Activated T-cell treated with anti-CD3 and anti-CD28 coated beads, Interleukin-2, amount 50 U/mL, for 48 hours (primary cell): Measurements from ENCODE around the gene DCHS1.

Experiments
- DNase-seq, 2 experiments: peaks; one replicate each; pipeline ENCODE4 v3.0.0-alpha.2; 2020

The DCHS1 gene

DNA sequence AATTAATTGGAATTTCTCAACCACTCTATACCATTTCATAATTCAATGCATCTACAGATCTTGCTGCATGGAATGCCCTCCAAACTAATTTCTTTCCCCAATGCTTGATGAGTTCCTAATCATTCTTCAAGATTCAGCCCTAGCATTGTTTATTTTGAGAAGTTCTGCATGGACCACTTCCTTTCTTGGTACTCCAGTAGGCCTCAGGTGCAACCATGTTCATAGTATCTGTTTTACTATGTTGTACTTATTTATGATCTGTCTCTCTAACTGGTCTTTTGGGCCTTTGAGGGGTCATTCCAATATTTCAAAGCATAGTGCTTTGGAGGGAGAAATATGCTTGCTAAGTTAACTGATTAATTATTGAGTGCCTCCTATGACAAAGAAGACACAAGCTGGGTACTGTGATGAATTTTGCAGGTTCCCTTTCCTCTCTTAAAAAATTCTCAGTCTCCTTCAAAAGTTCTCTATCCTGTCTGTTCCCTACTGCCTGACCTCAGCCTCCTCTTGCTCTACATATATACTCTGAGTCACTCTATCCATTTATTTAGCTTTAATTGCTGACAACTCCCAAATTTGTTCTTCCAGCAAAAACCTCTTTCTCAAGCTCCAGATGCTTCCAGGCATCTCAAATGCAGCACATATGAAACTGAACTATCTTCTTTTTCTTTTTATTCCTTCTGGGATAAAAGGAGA is 18.1 kb upstream of the DCHS1 start:
- no peak for DNase-seq

GRCh38 chr11:6671991-6672390 is 16.4 kb upstream of the DCHS1 start:
- no peak for DNase-seq

DNA sequence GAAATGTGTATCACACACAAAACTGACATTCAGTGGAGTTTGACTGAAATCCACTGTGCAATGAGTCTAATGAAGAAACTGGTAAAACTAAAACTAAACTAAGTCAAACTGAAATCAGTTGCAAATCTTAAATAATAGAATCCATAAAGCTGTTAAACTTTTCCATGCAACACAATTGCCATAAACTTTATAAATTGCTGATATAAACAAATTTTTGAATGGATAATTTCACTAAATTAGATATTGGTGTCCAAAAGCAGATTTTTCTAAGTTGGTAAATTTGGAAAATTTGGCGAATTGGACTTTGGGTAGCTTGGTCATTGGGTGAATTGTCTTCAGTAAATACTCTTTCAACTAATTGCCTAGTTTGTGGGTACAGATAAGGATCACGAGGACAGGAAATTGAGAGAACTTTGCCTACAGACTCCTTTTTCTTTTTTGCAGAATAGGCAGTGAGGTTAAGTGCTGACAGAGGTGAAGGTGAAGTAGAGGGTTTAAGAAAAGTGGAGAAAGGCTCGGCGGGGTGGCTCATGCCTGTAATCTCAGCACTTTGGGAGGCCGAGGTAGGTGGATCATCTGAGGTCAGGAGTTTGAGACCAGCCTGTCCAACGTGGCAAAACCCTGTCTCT is 14.7 kb upstream of the DCHS1 start:
- DNase-seq, result no peak

DNA sequence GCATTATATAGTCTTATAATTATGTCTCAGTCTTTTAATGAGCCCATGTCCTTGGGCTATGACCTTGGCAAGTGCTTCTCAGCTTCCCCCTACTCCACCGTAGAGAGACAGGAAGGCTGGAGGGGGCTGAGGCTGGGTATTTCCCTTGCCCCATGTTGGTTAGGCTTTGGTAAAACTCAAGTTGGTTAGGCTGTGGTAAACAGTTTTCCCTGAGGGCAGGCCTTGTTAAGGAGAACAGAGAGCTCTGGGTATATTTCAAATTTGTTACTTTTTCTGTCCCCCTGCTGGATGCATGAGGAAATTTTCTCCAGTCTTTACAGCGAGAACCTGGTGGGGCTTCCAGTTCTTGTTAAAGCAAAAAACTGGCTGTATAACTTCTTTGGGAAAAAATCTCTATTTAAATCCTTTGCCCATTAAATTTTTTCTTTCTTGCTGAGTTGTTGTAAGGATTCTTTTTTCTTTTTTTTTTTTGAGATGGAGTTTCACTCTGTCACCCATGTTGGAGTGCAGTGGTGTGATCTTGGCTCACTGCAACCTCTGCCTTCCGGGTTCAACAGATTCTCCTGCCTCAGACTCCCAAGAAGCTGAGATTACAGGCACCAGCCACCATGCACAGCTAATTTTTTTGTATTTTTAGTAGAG is 12.2 kb upstream of the DCHS1 start:
- DNase-seq, result peak; percentile 49 to 61

DNA sequence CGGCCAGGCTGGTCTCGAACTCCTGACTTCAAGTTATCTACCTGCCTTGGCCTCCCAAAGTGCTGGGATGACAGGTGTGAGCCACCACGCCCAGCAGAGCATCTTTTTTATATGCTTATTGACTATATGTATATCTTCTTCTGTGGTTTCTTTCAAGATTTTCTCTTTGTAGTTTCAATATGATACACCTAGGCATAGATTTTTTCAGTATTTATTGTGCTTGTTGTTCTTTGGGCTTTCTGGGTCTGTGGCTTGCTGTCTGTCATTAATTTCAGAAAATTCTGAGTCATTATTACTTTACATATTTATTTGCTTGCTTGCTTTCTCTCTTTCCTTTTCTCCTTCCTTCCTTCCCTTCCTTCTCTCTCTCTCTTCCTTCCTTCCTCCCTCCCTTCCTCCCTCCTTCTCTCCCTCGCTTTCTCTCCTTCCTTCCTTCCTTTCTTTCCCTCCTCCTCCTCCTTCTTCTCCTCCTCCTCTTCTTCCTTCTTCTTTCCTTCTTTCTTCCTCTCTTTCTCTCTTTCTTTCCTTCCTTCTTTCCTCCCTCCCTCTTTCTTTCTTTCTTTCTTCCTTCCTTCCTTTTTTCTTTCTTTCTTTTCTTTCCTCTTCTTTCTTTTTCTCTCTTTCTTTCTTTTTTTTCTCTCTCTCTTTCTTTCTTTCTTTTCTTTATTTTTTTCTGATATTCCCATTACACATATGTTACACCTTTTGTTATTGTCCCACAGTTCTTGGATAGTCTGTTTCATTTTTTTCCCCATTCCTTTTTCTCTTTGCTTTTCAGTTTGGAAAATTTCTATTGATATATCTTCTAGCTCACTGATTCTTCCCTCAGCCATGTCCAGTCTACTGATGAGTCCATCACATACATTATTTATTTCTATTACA is 10.9 kb upstream of the DCHS1 start:
- DNase-seq, result no peak

- no peak for DNase-seq
Measured at GRCh38 chr11:6664551-6664950, 8.9 kb upstream of the DCHS1 start.

DNA sequence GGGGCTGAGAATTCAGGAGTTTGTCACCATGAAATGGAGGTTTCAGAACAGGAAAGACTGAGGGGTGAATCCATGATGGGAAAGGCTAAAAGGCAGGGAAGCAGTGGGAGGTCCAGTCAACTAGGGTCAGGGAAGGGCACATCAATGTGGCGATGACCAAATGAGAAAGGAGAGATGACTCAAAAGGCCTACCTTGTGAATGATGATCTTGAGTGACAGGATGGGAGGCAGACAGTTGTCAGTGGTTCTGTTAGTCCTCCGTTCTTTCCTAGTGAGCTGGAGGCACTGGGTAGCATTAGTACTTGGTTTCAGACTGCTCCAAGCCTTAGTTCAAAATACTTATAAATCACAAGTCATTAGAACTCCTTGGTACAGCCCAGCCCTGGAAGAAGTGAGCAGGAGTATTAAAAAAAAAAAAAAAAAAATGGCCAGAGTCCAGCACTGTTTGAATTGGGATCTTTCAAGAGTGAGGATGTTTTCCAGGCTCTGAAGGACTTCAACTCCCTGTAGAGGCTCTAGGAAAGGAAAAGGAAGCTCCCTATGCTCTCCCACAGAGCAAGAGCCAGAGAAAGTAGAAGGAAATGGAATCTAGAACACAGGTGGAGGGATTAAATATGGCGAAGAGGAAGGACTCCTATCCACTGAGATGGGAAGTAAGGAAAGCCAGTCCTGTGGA is 8.3 kb upstream of the DCHS1 start:
- DNase-seq, result no peak

DNA sequence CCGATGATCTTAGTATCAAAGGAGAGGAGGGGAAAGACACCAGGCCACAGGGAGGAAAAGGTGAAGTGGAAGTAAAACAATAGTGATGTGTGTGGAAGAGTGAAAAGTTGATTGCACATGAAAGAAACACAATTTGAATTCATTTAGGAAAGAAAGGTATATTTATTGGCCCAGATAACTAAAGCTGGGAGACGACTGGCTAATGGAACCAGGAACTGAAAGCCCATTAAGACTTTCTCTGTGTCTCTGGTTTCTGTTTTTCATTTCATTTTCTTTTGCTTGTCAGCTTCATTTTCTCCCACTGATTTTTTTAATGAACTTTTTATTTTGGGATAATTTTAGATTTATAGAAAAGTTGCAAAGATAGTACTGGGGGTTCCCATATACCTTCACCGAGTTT is 5.1 kb upstream of the DCHS1 start:
- no peak for DNase-seq

- DNase-seq, result no peak
Measured at GRCh38 chr11:6658647-6659046, 3.0 kb upstream of the DCHS1 start.

DNA sequence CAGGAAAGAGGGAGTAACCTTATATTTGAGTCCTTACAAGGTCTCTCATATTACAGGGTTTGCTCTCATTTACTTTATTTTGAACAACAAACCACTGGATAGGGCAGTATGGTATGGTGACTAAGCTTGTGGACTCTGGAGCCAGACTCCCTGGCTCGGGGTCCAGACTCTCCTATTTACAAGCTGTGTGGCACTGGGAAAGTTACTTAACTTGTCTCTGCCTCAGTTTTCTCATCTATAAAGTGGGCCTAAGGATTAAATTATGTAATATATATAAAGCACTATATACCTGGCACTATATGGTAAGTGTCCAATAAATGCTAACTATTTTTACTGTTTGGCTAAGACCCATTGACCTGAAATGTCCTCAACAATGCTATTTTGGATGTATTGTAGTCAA is 1.7 kb upstream of the DCHS1 start:
- DNase-seq, result no peak

DNA sequence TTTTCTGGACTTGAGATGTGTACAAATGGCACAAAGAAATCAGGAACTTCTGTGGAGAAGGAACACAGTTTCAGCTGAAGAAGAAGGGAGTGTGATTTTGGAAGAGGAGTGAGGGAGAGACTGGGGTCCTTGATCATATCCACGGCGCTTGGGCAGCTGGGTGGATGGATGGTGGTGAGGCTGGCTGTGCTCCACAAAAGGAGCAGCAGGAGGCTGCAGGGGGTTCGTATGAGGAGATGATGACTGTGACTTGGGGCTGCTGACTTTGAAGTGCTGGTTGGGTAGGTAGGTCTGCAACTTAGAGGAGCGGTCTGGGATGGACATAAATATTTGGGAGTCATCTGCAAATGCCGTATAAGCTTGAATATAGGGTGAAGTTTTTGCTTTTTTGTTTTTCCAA is 1.3 kb upstream of the DCHS1 start:
- no peak for DNase-seq

GRCh38 chr11:6656584-6656915 is 941 bp upstream of the DCHS1 start:
- no peak for DNase-seq

DNA sequence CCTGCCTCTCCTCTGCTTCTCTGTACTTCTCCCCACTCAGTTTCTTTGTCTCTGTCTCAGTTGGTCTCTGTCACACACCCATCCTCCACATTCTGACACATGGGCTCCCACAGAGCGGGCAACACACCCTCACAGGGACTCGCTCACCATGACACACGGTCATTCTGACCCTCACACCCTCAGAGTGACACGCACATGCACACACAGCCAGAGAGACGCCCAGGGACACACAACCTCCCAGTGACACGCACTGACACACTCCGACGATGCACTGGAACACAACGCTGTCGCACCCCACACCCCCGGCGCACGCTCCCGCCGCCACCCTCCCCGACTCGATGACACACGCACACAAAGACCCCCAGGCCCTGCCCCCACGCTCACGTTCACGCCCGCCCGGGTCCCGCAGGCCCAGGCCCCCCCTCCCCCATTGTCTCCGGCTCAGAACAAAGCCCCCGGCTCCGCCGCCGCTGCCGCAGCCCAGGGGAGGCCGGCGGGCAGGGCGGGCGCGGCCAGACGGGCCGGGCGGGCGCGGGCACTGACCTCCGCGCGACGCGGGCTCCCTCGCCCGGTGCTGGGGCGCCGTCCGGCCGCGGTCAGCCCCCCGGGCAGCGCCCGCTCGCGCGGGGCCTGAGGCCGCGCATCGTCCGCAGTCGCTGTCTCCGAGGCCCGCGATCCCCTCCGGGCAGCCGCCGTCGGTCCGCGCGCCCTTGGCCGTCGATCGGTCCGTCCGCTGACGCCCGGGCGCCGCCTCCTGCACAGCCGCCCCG is 404 bp downstream of the DCHS1 start:
- peak; percentile 50 to 52 for DNase-seq

DNA sequence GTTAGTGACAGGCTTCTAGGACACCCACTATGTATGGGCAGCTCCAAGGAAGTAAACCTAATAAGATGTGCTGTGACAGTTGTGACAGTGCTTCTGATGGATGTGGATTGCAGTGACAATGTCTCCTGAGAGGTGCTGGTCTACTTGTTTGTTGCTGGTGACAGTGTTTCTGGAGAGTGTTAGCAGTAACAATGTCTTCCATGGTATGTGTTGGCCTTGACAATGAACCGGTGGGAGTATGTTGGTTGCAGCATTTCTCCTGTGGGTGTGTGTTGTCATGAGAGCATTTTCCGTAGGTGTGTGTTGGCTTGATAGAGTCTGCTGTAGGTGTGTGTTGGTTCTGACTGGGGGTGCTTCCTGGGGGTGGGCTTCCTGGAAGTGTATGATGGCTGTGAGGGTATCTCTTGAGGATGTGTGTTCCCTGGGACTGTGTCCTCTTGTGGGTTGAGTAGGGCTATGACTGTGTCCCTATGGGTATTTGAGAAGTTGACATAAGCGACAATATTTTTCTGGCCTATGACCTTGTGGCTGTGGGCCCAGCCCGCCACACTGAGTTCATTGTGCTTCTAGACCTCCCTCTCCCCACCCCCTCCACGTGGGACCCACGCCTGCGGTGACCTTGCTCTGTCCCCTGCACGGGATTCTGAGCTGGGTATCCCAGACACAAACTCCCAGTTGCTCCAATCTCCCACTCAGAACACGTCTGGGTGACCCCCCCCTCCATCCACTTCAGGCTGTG is 1.2 kb downstream of the DCHS1 start:
- DNase-seq, result peak in 1 of 2 experiments; percentile 20

- no peak for DNase-seq
Measured at GRCh38 chr11:6653656-6654055, 2.0 kb downstream of the DCHS1 start.

DNA sequence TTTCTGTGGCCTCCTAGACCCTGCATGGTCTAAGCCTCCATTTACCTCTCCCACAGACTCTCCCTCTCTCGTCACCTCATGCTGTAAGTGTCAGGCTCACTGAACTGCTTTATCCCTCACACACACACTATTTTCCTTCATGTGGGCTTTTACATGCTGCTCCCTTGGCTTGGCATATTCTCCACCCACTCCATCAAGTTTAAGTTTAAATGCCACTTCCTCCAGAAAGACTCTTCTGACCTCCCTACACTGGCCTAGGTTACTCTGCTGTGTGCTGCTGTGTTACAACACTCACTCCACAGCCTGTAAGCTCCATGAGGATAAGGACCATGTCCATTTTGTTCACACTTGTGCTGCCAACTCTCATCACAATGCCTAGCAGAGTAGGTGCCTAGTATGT is 2.5 kb downstream of the DCHS1 start:
- peak in 1 of 2 experiments; percentile 12 for DNase-seq

DNA sequence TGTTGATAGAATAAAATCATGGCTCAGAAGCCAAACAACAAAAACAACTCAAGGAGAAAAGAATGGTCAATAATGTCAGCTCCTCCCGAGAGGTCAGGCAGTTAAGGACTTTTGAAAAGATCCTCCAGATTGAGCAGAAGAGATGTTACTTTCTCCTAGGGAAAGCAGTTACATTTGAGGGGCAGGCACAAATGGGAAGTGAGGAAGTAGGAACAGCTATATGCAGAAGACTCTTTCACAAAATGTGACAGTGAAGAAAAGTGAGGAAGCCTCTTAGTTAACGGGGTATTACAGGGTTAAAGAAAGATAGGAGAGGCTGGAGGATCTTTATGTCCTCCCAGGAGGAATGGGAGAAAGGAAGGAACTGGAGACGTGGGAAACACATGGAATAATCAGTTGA is 3.4 kb downstream of the DCHS1 start:
- no peak for DNase-seq

- DNase-seq, result peak; percentile 67 to 69
Measured at GRCh38 chr11:6650980-6651379, 4.6 kb downstream of the DCHS1 start.

GRCh38 chr11:6650104-6650503 is 5.5 kb downstream of the DCHS1 start:
- peak in 1 of 2 experiments; percentile 11 for DNase-seq

- no peak for DNase-seq
Measured at GRCh38 chr11:6648501-6648900, 7.1 kb downstream of the DCHS1 start.

DNA sequence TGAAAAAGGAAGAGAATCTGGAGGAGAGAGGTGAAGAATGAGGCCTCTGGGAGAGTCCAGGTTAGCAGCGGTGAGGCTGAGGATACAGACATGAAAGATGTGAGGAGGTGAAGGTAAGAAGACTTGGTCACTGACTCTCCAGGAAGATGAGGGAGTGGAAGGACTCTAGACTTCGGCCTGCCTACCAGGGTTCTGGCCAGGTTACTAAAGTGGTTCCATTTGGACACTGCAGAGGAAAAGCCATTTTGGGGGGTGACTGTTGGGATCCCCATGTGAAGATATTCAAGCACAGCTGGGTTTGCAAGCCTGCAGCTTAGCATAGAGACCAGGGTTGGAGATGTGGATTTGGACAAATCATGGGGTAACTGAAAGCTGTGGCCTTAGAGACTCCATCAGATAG is 7.8 kb downstream of the DCHS1 start:
- DNase-seq, result peak in 1 of 2 experiments; percentile 15
